H9 (cell line): ENCODE measurements around the gene RPL9. TPM values are rescaled to one million over a fixed set of nuclear protein-coding genes. Genes with fewer than 3 reads are reported as not detected.
"Not testable (repeated sequence)": the region's sequence is repeated elsewhere in the genome, so short reads cannot be mapped to it uniquely, and the experiment has no call there.

Source experiments
- DNase-seq: peaks from one replicate; pipeline ENCODE4 v3.0.0-alpha.2; 2017
- H2AFZ ChIP-seq: one replicate; pipeline ENCODE4 v1.6.1; 2013; ENCODE audit warnings: mild to moderate bottlenecking, low read length, control low read depth, moderate library complexity
- H2AK5ac ChIP-seq: 2 replicates; pipeline ENCODE4 v1.6.1; 2013; ENCODE audit warnings: low read length, control low read depth, mixed read lengths; ENCODE audit not compliant: insufficient read length
- H2BK120ac ChIP-seq: one replicate; pipeline ENCODE4 v1.6.1; 2013; ENCODE audit warnings: low read depth, mild to moderate bottlenecking, low read length, control low read depth, inconsistent platforms; ENCODE audit not compliant: poor library complexity, severe bottlenecking
- H2BK12ac ChIP-seq: 2 replicates; pipeline ENCODE4 v1.6.1; 2013; ENCODE audit warnings: low read length, control low read depth, mixed read lengths, low read depth; ENCODE audit not compliant: insufficient read length
- H2BK15ac ChIP-seq: 2 replicates; pipeline ENCODE4 v1.6.1; 2013; ENCODE audit warnings: low read depth, low read length, control low read depth
- H2BK20ac ChIP-seq: one replicate; pipeline ENCODE4 v1.6.1; 2013; ENCODE audit warnings: low read depth, mild to moderate bottlenecking, low read length, control low read depth, inconsistent platforms; ENCODE audit not compliant: poor library complexity, severe bottlenecking
- H2BK5ac ChIP-seq: 2 replicates; pipeline ENCODE4 v1.6.1; 2013; ENCODE audit warnings: low read length, control low read depth, mixed read lengths; ENCODE audit not compliant: insufficient read length
- H3K14ac ChIP-seq: 2 replicates; pipeline ENCODE4 v1.6.1; 2013; ENCODE audit warnings: low read length, control low read depth; ENCODE audit not compliant: insufficient read depth
- H3K18ac ChIP-seq: 2 replicates; pipeline ENCODE4 v1.6.1; 2013; ENCODE audit warnings: low read depth, mild to moderate bottlenecking, mixed read lengths, low read length, control low read depth; ENCODE audit not compliant: insufficient read length
- H3K23ac ChIP-seq: 2 replicates; pipeline ENCODE4 v1.6.1; 2013; ENCODE audit warnings: low read length, control low read depth, mixed read lengths, low read depth; ENCODE audit not compliant: insufficient read length
- H3K23me2 ChIP-seq: 2 replicates; pipeline ENCODE4 v1.6.1; 2013; ENCODE audit warnings: low read depth, mild to moderate bottlenecking, mixed read lengths, low read length, control low read depth; ENCODE audit not compliant: insufficient read length, poor library complexity, severe bottlenecking
- H3K27ac ChIP-seq: 2 replicates; pipeline ENCODE4 v1.5.1; 2013; ENCODE audit warnings: low read length, control low read depth, mixed read lengths, low read depth; ENCODE audit not compliant: insufficient read length
- H3K27me3 ChIP-seq: 2 replicates; pipeline ENCODE4 v1.6.1; 2013; ENCODE audit warnings: low read length, control low read depth, inconsistent platforms; ENCODE audit not compliant: insufficient read depth
- H3K4ac ChIP-seq: 2 replicates; pipeline ENCODE4 v1.6.1; 2013; ENCODE audit warnings: low read depth, mild to moderate bottlenecking, control low read depth, inconsistent platforms, low read length, moderate library complexity
- H3K4me1 ChIP-seq: 2 replicates; pipeline ENCODE4 v1.6.1; 2013; ENCODE audit warnings: low read length, control low read depth, inconsistent platforms; ENCODE audit not compliant: insufficient read depth
- H3K4me2 ChIP-seq: 2 replicates; pipeline ENCODE4 v1.6.1; 2013; ENCODE audit warnings: low read length, control low read depth, mixed read lengths; ENCODE audit not compliant: insufficient read length, insufficient read depth
- H3K56ac ChIP-seq: 2 replicates; pipeline ENCODE4 v1.6.1; 2013; ENCODE audit warnings: low read depth, mild to moderate bottlenecking, mixed read lengths, low read length, control low read depth; ENCODE audit not compliant: insufficient read length
- H3K79me1 ChIP-seq: 2 replicates; pipeline ENCODE4 v1.6.1; 2013; ENCODE audit warnings: low read depth, mild to moderate bottlenecking, moderate library complexity, low read length, control low read depth, inconsistent platforms; ENCODE audit not compliant: insufficient read depth, poor library complexity, severe bottlenecking
- H3K79me2 ChIP-seq: 2 replicates; pipeline ENCODE4 v1.6.1; 2013; ENCODE audit warnings: low read length, control low read depth, inconsistent platforms; ENCODE audit not compliant: insufficient read depth
- H3K9ac ChIP-seq: 2 replicates; pipeline ENCODE4 v1.6.1; 2013; ENCODE audit warnings: low read length, control low read depth, mixed read lengths; ENCODE audit not compliant: insufficient read length; ENCODE audit errors: extremely low read depth
- H3K9me3 ChIP-seq: one replicate; pipeline ENCODE4 v1.6.1; 2013; ENCODE audit warnings: low read depth, low read length, inconsistent platforms; ENCODE audit not compliant: control insufficient read depth
- H3T11ph ChIP-seq: one replicate; pipeline ENCODE4 v1.6.1; 2013; ENCODE audit warnings: mild to moderate bottlenecking, low read length, control low read depth, inconsistent platforms
- H4K20me1 ChIP-seq: one replicate; pipeline ENCODE4 v1.6.1; 2013; ENCODE audit not compliant: control insufficient read depth, insufficient read length, insufficient read depth
- H4K5ac ChIP-seq: 2 replicates; pipeline ENCODE4 v1.6.1; 2013; ENCODE audit warnings: low read depth, mild to moderate bottlenecking, mixed read lengths, low read length, control low read depth; ENCODE audit not compliant: insufficient read length
- H4K8ac ChIP-seq: replicated peaks from 2 replicates; pipeline ENCODE4 v1.6.1; 2013; ENCODE audit warnings: low read length, control low read depth, mixed read lengths, low read depth; ENCODE audit not compliant: insufficient read length
- H4K91ac ChIP-seq: 2 replicates; pipeline ENCODE4 v1.6.1; 2013; ENCODE audit warnings: low read depth, mild to moderate bottlenecking, moderate library complexity, mixed read lengths, low read length, control low read depth; ENCODE audit not compliant: insufficient read length
- H3K27ac Mint-ChIP-seq, 3 experiments: 2 replicates in 2 of 3; 3 replicates in 1 of 3; pipeline ENCODE4 v1.8.0; 2020 to 2021; ENCODE audit warnings: mixed read lengths in 3 of 3, mild to moderate bottlenecking in 1 of 3, moderate library complexity in 1 of 3
- H3K27me3 Mint-ChIP-seq: 2 replicates; pipeline ENCODE4 v1.8.0; 2021; ENCODE audit warnings: low read depth, mild to moderate bottlenecking, moderate library complexity, mixed read lengths
- H3K36me3 Mint-ChIP-seq, 3 experiments: 2 replicates in 2 of 3; 3 replicates in 1 of 3; pipeline ENCODE4 v1.8.0; 2020 to 2021; ENCODE audit warnings: low read depth in 3 of 3, mixed read lengths in 3 of 3; ENCODE audit not compliant: insufficient read depth in 1 of 3
- H3K4me1 Mint-ChIP-seq, 2 experiments: 2 replicates each; pipeline ENCODE4 v1.8.0; 2020; ENCODE audit warnings: mixed read lengths in 2 of 2
- H3K4me3 Mint-ChIP-seq, 2 experiments: 2 replicates in 1 of 2; 3 replicates in 1 of 2; pipeline ENCODE4 v1.8.0; 2020 to 2021; ENCODE audit warnings: mild to moderate bottlenecking in 2 of 2, mixed read lengths in 2 of 2, moderate library complexity in 1 of 2
- H3K9me3 Mint-ChIP-seq, 2 experiments: 2 replicates in 1 of 2; 3 replicates in 1 of 2; pipeline ENCODE4 v1.8.0; 2020; ENCODE audit warnings: mild to moderate bottlenecking in 2 of 2, mixed read lengths in 2 of 2, moderate library complexity in 1 of 2
- CTCF ChIP-seq: fragments of 200-600 bp; sonication (generic); conservative IDR thresholded peaks from 3 replicates; pipeline ENCODE4 v1.8.0; 2021; ENCODE audit warnings: antibody characterized with exemption, mild to moderate bottlenecking
- WGBS: extraction: QIAGEN DNeasy Blood & Tissue Kit; methylation state at CpG from one replicate; pipeline ENCODE4 v1.1.7; 2013; ENCODE audit warnings: missing lambda C conversion rate, low lambda C conversion rate, mixed read lengths; ENCODE audit not compliant: insufficient read length; ENCODE audit errors: extremely low coverage; 5-methylcytosine and 5-hydroxymethylcytosine counted together
- total RNA-seq: library from RNA; stranded (reverse); gene quantifications from 2 replicates; pipeline ENCODE4 v1.2.1, GENCODE V29; 2021

RPL9 gene
- total RNA-seq, 1 experiment from 2014 or later = 1,888 TPM

- H3K27me3 ChIP-seq = no peaks in the 10 kb centered on the region
- peak overlapping the region in 1 of 3 experiments; percentile 15; a peak in 1 of 7 replicates for H3K27ac Mint-ChIP-seq
- H3K9me3 ChIP-seq = no peaks in the 10 kb centered on the region
- no peaks in the 10 kb centered on the region for H3K9me3 Mint-ChIP-seq
- no peaks in the 10 kb centered on the region for H4K20me1 ChIP-seq
- no peak overlapping the region for H3K56ac ChIP-seq
- H2BK12ac ChIP-seq = no peak overlapping the region
- WGBS = no CpG with 5 or more reads among the region's 2 CpGs
- no peak overlapping the region for H3K18ac ChIP-seq
- H3K79me1 ChIP-seq = no peaks in the 10 kb centered on the region
- H3K27ac ChIP-seq = no peak overlapping the region
- H3K27me3 Mint-ChIP-seq = no peaks in the 10 kb centered on the region
- H3K23ac ChIP-seq = no peak overlapping the region
- TF ChIP-seq CTCF = no peak
- DNase-seq = no peak
- no peak overlapping the region for H2BK20ac ChIP-seq
- H2BK15ac ChIP-seq = no peak overlapping the region
- H3K4me2 ChIP-seq = no peak overlapping the region
- no peaks in the 10 kb centered on the region for H3K4me1 ChIP-seq
- no peak overlapping the region for H4K8ac ChIP-seq
- H2BK5ac ChIP-seq = no peak overlapping the region
- no peak overlapping the region for H4K5ac ChIP-seq
- no peak overlapping the region for H3K14ac ChIP-seq
- H3K23me2 ChIP-seq = no peaks in the 10 kb centered on the region
- H3K36me3 Mint-ChIP-seq = no peaks in the 10 kb centered on the region
- H3K4ac ChIP-seq = no peak overlapping the region
- no peaks in the 10 kb centered on the region for H3K79me2 ChIP-seq
- no peak overlapping the region for H2AK5ac ChIP-seq
- H3T11ph ChIP-seq = no peak overlapping the region
- H2AFZ ChIP-seq = no peak overlapping the region
- no peak overlapping the region for H3K9ac ChIP-seq
- H4K91ac ChIP-seq = no peak overlapping the region
- H3K4me1 Mint-ChIP-seq = no peaks in the 10 kb centered on the region
- no peak overlapping the region for H2BK120ac ChIP-seq
- no peak overlapping the region for H3K4me3 Mint-ChIP-seq
Observed at GRCh38 chr4:39415678-39416283, 42.9 kb downstream of the RPL9 start.

- H4K20me1 ChIP-seq, H3K27ac ChIP-seq, H2BK120ac ChIP-seq, H2AK5ac ChIP-seq, H3K79me1 ChIP-seq, H3K4me2 ChIP-seq, H2BK5ac ChIP-seq, H3K14ac ChIP-seq, H3K36me3 Mint-ChIP-seq, H3K4me1 ChIP-seq, H4K8ac ChIP-seq, H3K9me3 ChIP-seq, H3K18ac ChIP-seq, DNase-seq, H2AFZ ChIP-seq, H3K27me3 Mint-ChIP-seq, H4K5ac ChIP-seq, H3K4me3 Mint-ChIP-seq, H3K23me2 ChIP-seq, H3K79me2 ChIP-seq, H3K27me3 ChIP-seq, H3K4ac ChIP-seq, H3K23ac ChIP-seq, H3T11ph ChIP-seq, H2BK12ac ChIP-seq, H3K4me1 Mint-ChIP-seq, H3K9ac ChIP-seq, H2BK20ac ChIP-seq, H3K27ac Mint-ChIP-seq, H4K91ac ChIP-seq, H3K9me3 Mint-ChIP-seq, H3K56ac ChIP-seq, H2BK15ac ChIP-seq: not testable (repeated sequence)
- WGBS = no CpG with 5 or more reads among the region's 8 CpGs
Observed at GRCh38 chr4:39411561-39411960, 47.2 kb downstream of the RPL9 start.
